Tibial artery (tissue), 4 donors: ENCODE results near the gene SYNE2.

Experiments used
- DNase-seq, 2 donors: peaks; one replicate each; pipeline ENCODE4 v3.0.0-alpha.2; 2019
- H3K27ac ChIP-seq, 2 donors: fragments of 200-600 bp; sonication (generic) in 1 of 2; 1 replicate in 1 of 2; 2 replicates in 1 of 2; pipeline ENCODE4 v1.5.1; 2018 to 2019; ENCODE audit warnings: mild to moderate bottlenecking in 1 of 2
- H3K27me3 ChIP-seq, 2 donors: fragments of 200-600 bp; sonication (generic) in 1 of 2; one replicate each; pipeline versions ENCODE4 v1.5.1 to v1.6.0; 2016 to 2019
- H3K36me3 ChIP-seq, 3 donors: fragments of 200-600 bp; sonication (generic) in 2 of 3; one replicate each; pipeline ENCODE4 v1.5.1; 2016 to 2019; ENCODE audit warnings: mild to moderate bottlenecking in 2 of 3
- H3K4me1 ChIP-seq, 4 donors: fragments of 200-600 bp; sonication (generic) in 2 of 4; 1 replicate in 3 of 4; 2 replicates in 1 of 4; pipeline ENCODE4 v1.5.1; 2016 to 2019
- H3K4me3 ChIP-seq, 2 donors: fragments of 200-600 bp; sonication (generic) in 1 of 2; 1 replicate in 1 of 2; 2 replicates in 1 of 2; pipeline ENCODE4 v1.5.1; 2018 to 2019; ENCODE audit warnings: mild to moderate bottlenecking in 2 of 2
- H3K9me3 ChIP-seq, 3 donors: fragments of 200-600 bp; sonication (generic) in 1 of 3; one replicate each; pipeline ENCODE4 v1.5.1; 2016 to 2019
- CTCF ChIP-seq, 2 experiments: fragments of 200-600 bp in 1 of 2; fragments of 450-650 bp in 1 of 2; IDR thresholded peaks; one replicate each; pipeline ENCODE4 v1.5.1; 2017 to 2019; ENCODE audit warnings: antibody characterized with exemption in 2 of 2, mild to moderate bottlenecking in 1 of 2, moderate library complexity in 1 of 2
- intact Hi-C: fragments of 100-400 bp; cut with DNase I; formaldehyde crosslinking; loops from one replicate; pipeline ENCODE4 v1.15.0; 2023; ENCODE audit warnings: low total_unique reads

The SYNE2 gene

GRCh38 chr14:64244279-64244678 is 391.5 kb downstream of the SYNE2 start:
- DNase-seq: no peak
- Histone ChIP-seq H3K27me3 (no peaks in the 10 kb centered on the region), H3K36me3 (no peaks in the 10 kb centered on the region), H3K4me3 (no peak overlapping the region), H3K4me1 (no peaks in the 10 kb centered on the region), H3K27ac (no peak overlapping the region), H3K9me3 (no peaks in the 10 kb centered on the region)
- no peak for TF ChIP-seq CTCF (IDR thresholded peaks at IDR 0.05)
- intact Hi-C loops: no loop called here

- H3K27me3 ChIP-seq: no peaks in the 10 kb centered on the region
- no peak for TF ChIP-seq CTCF (IDR thresholded peaks at IDR 0.05)
- H3K36me3 ChIP-seq: no peaks in the 10 kb centered on the region
- no peak overlapping the region for H3K27ac ChIP-seq
- no peak overlapping the region for H3K4me3 ChIP-seq
- no peaks in the 10 kb centered on the region for H3K4me1 ChIP-seq
- no peaks in the 10 kb centered on the region for H3K9me3 ChIP-seq
- intact Hi-C loops: no loop called here
- DNase-seq: no peak
Observed at GRCh38 chr14:64245491-64245890, 392.7 kb downstream of the SYNE2 start.

GRCh38 chr14:64246688-64247087 is 393.9 kb downstream of the SYNE2 start:
- Histone ChIP-seq H3K4me1 (no peaks in the 10 kb centered on the region), H3K27me3 (no peaks in the 10 kb centered on the region), H3K36me3 (no peaks in the 10 kb centered on the region), H3K27ac (no peak overlapping the region), H3K9me3 (no peaks in the 10 kb centered on the region), H3K4me3 (no peak overlapping the region)
- intact Hi-C loops: no loop called here
- no peak for DNase-seq
- TF ChIP-seq CTCF (IDR thresholded peaks at IDR 0.05): no peak

GRCh38 chr14:64247195-64247594 is 394.4 kb downstream of the SYNE2 start:
- no peak for DNase-seq
- no peak for TF ChIP-seq CTCF (IDR thresholded peaks at IDR 0.05)
- Histone ChIP-seq H3K27me3 (no peaks in the 10 kb centered on the region), H3K4me1 (no peaks in the 10 kb centered on the region), H3K27ac (no peak overlapping the region), H3K36me3 (no peaks in the 10 kb centered on the region), H3K9me3 (no peaks in the 10 kb centered on the region), H3K4me3 (no peak overlapping the region)
- intact Hi-C loops: no loop called here

- Histone ChIP-seq H3K27me3 (no peaks in the 10 kb centered on the region), H3K9me3 (no peaks in the 10 kb centered on the region), H3K4me3 (no peak overlapping the region), H3K4me1 (no peaks in the 10 kb centered on the region), H3K27ac (no peak overlapping the region), H3K36me3 (no peaks in the 10 kb centered on the region)
- no peak for TF ChIP-seq CTCF (IDR thresholded peaks at IDR 0.05)
- intact Hi-C loops: no loop called here
- DNase-seq: no peak
Observed at GRCh38 chr14:64248689-64249088, 395.9 kb downstream of the SYNE2 start.

GRCh38 chr14:64249363-64249762 is 396.6 kb downstream of the SYNE2 start:
- no peaks in the 10 kb centered on the region for H3K36me3 ChIP-seq
- no peaks in the 10 kb centered on the region for H3K9me3 ChIP-seq
- no peak for DNase-seq
- H3K4me3 ChIP-seq: no peak overlapping the region
- no peak overlapping the region for H3K27ac ChIP-seq
- no peak for TF ChIP-seq CTCF (IDR thresholded peaks at IDR 0.05)
- H3K27me3 ChIP-seq: no peaks in the 10 kb centered on the region
- H3K4me1 ChIP-seq: no peaks in the 10 kb centered on the region
- intact Hi-C loops: no loop called here
